OCI-M2 (cell line): ENCODE measurements around the gene UNC13B.

ENCODE experiments used
- DNase-seq: peaks from one replicate; lab custom pipeline; 2025; ENCODE audit not compliant: unreplicated experiment; lab: John Stamatoyannopoulos, UW

The UNC13B gene

DNA sequence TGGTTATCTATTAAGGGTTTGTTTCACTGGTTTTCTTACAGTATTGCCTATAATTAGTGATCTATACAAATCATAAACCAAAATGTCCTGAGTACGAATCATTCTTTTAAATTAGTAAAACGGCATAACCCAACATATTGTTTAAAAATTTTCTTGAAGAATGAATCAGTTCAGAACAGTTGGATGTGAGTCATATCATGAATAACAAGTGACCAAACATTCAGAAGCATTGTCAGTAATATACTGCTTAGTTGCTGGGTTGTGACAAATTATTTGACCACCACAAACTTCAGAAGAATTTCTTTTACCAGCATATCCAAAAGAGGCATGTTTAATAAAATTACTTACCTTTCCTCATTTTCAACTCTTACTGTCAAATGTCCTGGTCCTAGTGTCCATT, 111.2 kb downstream of the UNC13B start:
- DNase-seq: no peak

- no peak for DNase-seq
These were observed 111.8 kb downstream of the UNC13B start for GRCh38 chr9:35273591-35273990.

GRCh38 chr9:35274993-35275392, 113.2 kb downstream of the UNC13B start:
- no peak for DNase-seq

DNA sequence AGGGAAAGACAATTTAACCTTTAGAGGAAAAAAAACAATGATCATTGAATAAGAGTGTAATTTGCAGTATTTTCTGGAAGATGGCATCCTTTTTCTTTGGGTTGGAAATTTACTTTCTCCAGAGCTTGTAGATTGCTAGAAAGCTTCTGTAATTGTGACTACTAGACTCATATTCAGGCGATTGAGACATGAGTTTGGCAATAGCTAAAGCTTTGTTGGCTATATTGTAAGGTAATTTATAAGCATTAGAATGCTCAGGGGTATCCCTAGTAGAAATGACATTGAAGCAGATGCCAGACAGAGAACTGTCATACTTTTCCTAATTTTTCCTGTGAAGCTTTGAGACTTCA, 115.3 kb downstream of the UNC13B start:
- no peak for DNase-seq

GRCh38 chr9:35277628-35278359, 116.0 kb downstream of the UNC13B start:
- DNase-seq: no peak

- no peak for DNase-seq
These were observed 118.1 kb downstream of the UNC13B start for GRCh38 chr9:35279946-35280345.

DNA sequence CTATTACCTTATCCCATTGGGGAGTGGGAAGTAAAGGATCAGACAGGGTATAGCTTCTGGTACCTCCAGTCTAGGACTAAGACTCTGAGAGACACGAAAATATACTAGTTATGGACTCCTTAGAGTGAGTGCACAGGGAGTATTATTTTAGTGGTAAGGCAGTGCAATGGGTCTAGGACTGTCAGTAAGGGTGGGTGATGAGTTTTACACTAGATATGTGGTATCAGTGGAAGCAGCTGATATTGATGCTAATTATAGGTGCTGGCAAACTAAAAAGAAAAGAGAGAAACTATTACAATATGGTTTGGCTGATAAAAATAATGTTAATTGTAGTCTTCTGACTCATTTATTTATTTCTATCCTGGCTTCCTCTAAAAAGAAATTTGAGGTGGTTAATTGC, 118.6 kb downstream of the UNC13B start:
- no peak for DNase-seq

- DNase-seq: no peak
These were observed 123.9 kb downstream of the UNC13B start for GRCh38 chr9:35285731-35286130.

DNA sequence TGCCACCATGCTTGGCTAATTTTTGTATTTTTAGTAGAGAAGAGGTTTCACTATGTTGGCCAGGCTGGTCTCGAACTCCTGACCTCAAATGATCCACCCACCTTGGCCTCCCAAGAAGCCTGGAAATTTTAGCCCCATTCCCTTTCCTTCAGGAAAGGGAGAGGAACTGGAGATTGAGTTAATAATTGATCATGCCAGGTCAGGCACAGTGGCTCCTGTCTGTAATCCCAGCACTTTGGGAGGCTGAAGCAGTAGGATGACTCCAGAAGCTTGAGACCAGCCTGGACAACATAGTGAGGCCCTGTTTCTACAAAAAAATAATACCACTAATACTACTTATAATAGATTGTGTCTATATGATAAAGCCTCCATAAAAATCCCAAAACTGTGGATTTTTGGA, 124.6 kb downstream of the UNC13B start:
- DNase-seq: no peak

- no peak for DNase-seq
These were observed 126.3 kb downstream of the UNC13B start for GRCh38 chr9:35287987-35288632.

- DNase-seq: no peak
These were observed 127.0 kb downstream of the UNC13B start for GRCh38 chr9:35288778-35289177.

GRCh38 chr9:35293376-35293964, 131.7 kb downstream of the UNC13B start:
- DNase-seq: no peak

- no peak for DNase-seq
These were observed 132.3 kb downstream of the UNC13B start for GRCh38 chr9:35294066-35294465.

DNA sequence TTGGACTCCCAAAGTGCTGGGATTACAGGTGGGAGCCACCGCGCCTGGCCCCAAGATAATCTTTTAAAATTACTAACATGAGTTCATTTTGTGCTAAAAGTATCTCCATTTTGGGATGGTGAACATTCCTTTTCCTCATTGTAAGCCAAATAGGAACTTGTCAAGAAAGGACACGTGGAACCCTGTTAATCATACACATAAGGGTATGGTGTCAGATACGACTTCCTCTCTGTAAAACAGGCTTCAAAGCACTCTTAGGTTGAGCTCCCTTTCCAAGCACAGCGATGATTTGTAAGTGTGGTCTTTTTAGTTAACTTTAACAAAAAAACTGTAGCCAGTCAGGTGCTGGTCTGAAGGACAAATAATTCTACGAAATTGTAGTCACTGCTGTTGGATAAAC, 132.7 kb downstream of the UNC13B start:
- DNase-seq: no peak

DNA sequence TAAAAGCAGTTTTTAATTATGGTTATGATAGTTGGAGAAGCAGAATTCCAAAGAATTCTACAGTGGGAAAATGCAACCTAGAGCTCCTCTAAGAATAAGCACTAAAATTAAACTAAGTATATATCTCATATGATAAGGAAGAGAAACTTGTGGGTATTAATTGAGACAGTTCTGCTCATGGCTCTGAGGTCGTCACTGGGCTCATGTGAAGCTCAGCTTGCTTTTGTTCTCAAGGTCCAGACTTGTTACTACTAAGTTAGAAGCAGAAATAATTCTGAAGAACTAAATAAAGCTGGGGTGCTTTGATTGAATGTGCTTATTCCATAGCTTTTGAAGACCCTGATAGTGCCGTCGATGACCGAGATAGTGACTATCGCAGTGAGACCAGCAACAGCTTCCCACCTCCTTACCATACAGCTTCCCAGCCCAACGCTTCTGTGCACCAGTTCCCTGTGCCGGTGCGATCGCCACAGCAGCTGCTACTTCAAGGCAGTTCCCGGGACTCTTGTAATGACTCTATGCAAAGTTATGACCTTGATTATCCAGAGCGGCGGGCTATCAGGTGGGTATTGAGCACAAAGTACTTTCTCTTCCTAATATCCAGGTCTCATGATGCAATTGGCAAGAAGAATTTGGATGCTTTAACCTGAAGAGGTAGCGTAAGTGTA, 133.7 kb downstream of the UNC13B start:
- DNase-seq: no peak

DNA sequence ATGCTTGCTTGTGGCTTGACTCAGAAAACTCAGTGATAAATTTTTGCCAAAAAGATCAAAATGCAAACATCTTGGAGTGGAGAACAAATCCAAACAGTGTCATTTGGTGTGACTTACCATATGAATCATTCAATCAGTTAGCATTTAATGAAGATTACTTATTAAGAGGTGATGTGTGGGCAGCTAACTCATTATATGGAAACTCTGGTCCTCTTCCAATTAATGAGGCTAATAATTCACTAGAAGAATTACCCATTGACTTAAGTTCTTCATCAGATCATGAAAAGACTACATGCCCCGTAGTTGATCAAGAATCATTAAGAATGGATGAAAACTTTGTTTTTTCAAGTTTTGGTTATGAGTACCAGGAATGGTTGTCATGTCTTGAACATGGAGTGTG, 141.8 kb downstream of the UNC13B start:
- no peak for DNase-seq

- DNase-seq: no peak
These were observed 144.5 kb downstream of the UNC13B start for GRCh38 chr9:35306283-35306682.

GRCh38 chr9:35308316-35308715, 146.5 kb downstream of the UNC13B start:
- no peak for DNase-seq

DNA sequence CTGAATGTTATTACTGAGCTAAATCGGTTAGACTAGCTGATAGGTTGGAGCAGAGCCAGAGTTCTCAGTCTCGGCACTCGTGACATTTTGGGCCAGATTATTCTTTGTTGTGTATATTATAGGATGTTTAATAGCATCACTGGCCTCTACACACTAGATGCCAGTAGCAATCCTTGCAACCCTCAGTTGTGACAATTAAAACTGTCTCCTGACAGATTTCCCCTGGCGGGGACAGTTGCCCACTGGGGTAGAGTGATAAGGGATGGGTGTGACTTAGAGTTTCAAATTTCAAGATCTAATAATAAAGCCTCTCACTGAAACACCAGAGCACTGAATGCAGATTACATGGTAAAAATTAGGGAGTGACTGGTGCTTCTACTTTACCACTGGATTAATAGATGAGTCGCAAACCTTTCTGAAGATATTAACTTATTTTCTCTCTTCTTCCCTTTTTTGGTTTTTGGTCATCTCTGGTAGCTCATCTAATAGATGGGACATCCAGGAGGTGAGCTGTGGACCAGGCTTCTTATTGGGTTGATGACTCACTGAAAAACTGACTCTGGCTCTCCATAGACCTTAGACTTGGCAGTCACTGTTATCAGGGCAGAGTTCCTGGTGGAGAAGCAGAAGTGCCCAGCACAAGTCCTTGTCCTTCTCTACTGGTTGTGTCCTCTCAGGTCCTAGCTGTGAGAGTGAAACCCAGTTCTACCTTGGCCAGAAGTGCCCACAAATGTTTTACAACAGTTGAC, 150.3 kb downstream of the UNC13B start:
- no peak for DNase-seq

GRCh38 chr9:35313460-35313859, 151.7 kb downstream of the UNC13B start:
- DNase-seq: no peak

DNA sequence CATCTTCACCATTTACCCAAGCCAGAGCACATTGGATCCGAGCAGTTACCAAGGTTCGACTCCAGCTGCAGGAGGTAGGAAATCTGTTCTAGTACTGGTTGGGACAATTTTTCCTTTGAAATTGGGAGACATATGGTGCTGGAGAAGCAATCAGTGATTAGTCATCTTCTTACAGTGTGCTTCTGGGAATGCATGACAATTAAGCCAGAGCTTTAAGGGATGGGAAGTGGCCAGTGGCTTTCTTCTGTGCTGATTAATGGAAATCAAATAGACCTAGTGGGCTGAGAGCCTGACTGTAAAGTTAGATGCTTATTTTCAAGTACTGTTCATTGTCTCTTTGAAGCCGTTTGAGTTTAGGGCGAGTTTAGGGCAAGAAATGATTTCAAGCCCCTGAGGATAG, 152.1 kb downstream of the UNC13B start:
- DNase-seq: no peak
